ENCODE results near the gene VSIR. TPM values are rescaled to one million over a fixed set of nuclear protein-coding genes. Genes with fewer than 3 reads are reported as not detected.

Gene VSIR
- total and polyA plus RNA-seq, 9 of the 15 experiments (the other 6 are each of a cell fraction or from before 2014, with no cell fraction given), result 0.14 to 20.5 (median 9.3) TPM

GRCh38 chr10:71746344-71747037, 26.8 kb downstream of the VSIR start (continued):
- peak; percentile 84 for TF ChIP-seq SOX6 (IDR thresholded peaks at IDR 0.05)
- no peak for TF ChIP-seq SMARCB1 (IDR thresholded peaks at IDR 0.05; ENCODE audit: insufficient read length, low read depth)
- TF ChIP-seq CREB3L1 (IDR thresholded peaks at IDR 0.05; ENCODE audit: borderline replicate concordance, low read depth), result peak; percentile 81; the same call in 1 of the 2 replicates
- TF ChIP-seq MBD2 (IDR thresholded peaks at IDR 0.05; ENCODE audit: borderline replicate concordance, low read depth), result peak; percentile 64; the same call in 1 of the 2 replicates
- peak; percentile 48; the same call in 1 of the 2 replicates for TF ChIP-seq SPI1 (IDR thresholded peaks at IDR 0.05; ENCODE audit: borderline replicate concordance, low read depth, low read length)

- no peaks in the 10 kb centered on the region for H3K27me3 ChIP-seq (ENCODE audit: control insufficient read depth in 2 of 2, insufficient read depth in 2 of 2, low read length in 2 of 2)
- peak overlapping the region; percentile 79 for H2AFZ ChIP-seq (ENCODE audit: low read depth, low read length)
- peaks cover 66% of the 10 kb centered on the region in 2 experiments for H3K4me1 ChIP-seq (replicated peaks in 1 of 2; ENCODE audit: control insufficient read depth in 2 of 2, insufficient read depth in 2 of 2, low read length in 2 of 2)
- FAIRE-seq, result peak; percentile 55
- no peak overlapping the region; the same call in 1 of the 2 replicates for H3K4me2 ChIP-seq (ENCODE audit: insufficient read depth, low read length)
- no peaks in the 10 kb centered on the region for H3K79me2 ChIP-seq (ENCODE audit: control insufficient read depth, insufficient read depth, low read length)
- H4K20me1 ChIP-seq (replicated peaks; ENCODE audit: control insufficient read depth, insufficient read depth, low read length), result no peaks in the 10 kb centered on the region
- in situ Hi-C loops (cut with MboI) (no loop called here), intact Hi-C loops (cut with micrococcal nuclease) (loop anchor here (1.0 to 5.0 kb wide), 4 partner anchors 17 to 108 kb away; no protein-coding TSS in a partner anchor)
- ChIA-PET CTCF (ENCODE audit: low intra/inter-chr PET ratio) (interaction anchor here (1.0 kb wide), 1 partner anchor 432 kb away, joined by 3 read pairs; no protein-coding TSS in a partner anchor), POLR2A (interaction anchor here (0.7 to 1.3 kb wide), 5 partner anchors 9 to 532 kb away, joined by 3 to 5 read pairs (median 3); no protein-coding TSS in a partner anchor)
- BruUV-seq (replicated peaks), result no TSS peak
- no peak for DNase-seq (ENCODE audit: extremely low read depth in 1 of 4, low spot score in 3 of 4)
- peak overlapping the region; percentile 64 for H3K27ac ChIP-seq (ENCODE audit: extremely low read depth, low read depth, low read length)
- WGBS (ENCODE audit: insufficient coverage, low coverage, missing lambda C conversion rate), result 66% methylated on average over 2 of the region's 2 CpGs
- no peaks in the 10 kb centered on the region for H3K36me3 ChIP-seq (ENCODE audit: control insufficient read depth, insufficient read depth, low read length)
- H3K9me3 ChIP-seq (replicated peaks; ENCODE audit: control insufficient read depth, insufficient read depth, low read depth, low read length), result no peaks in the 10 kb centered on the region
- peak overlapping the region; percentile 17 to 87; a peak in 2 of 4 replicates for H3K9ac ChIP-seq (ENCODE audit: insufficient read depth in 1 of 2, low read depth in 2 of 2, low read length in 2 of 2)
- H3K9me1 ChIP-seq (ENCODE audit: control insufficient read depth, insufficient read depth, low read length), result peaks cover 3% of the 10 kb centered on the region
- H3K4me3 ChIP-seq, result no peak overlapping the region
- ATAC-seq, result no peak
- no peak for TF ChIP-seq ZNF165 (CRISPR knock-in tag; IDR thresholded peaks at IDR 0.05; ENCODE audit: borderline replicate concordance)
- TF ChIP-seq GTF2E2 (tag; IDR thresholded peaks at IDR 0.05), result 0 out of 2 replicates have a peak, but pooled peaks have one; percentile 51
- no peak for TF ChIP-seq HMGXB4 (CRISPR knock-in tag; IDR thresholded peaks at IDR 0.05)
- no peak for TF ChIP-seq ZNF274 (IDR thresholded peaks at IDR 0.05; ENCODE audit: borderline replicate concordance, low read depth, low read length)
- TF ChIP-seq ZNF197 (CRISPR knock-in tag; IDR thresholded peaks at IDR 0.05; ENCODE audit: low read depth), result 0 out of 2 replicates have a peak, but pooled peaks have one; percentile 7
- TF ChIP-seq EGR1 (conservative IDR thresholded peaks at IDR 0.05), result no peak
- TF ChIP-seq NELFE (IDR thresholded peaks at IDR 0.05; ENCODE audit: insufficient read depth, insufficient read length), result no peak
- TF ChIP-seq ZNF253 (CRISPR knock-in tag; conservative IDR thresholded peaks at IDR 0.05), result no peak
- 0 out of 2 replicates have a peak, but pooled peaks have one; percentile 10 for TF ChIP-seq SMAD3 (CRISPR knock-in tag; conservative IDR thresholded peaks at IDR 0.05)
Observed at GRCh38 chr10:71745664-71746250, 27.6 kb downstream of the VSIR start.
